Activated T-cell treated with anti-CD3 and anti-CD28 coated beads, Interleukin-2, amount 50 U/mL, for 72 hours (primary cell): ENCODE results near the gene LMO2. TPM values are rescaled to one million over a fixed set of nuclear protein-coding genes. Genes with fewer than 3 reads are reported as not detected.
A peak's percentile ranks its signal among the peaks of the same experiment; 100 is the strongest.

Experiments
- ATAC-seq, 2 donors: fragments of 150-1000 bp; cut with Tn5 transposase; replicated peaks in 1 of 2; 2 replicates each; pipeline ENCODE4 v1.10.0; 2021; ENCODE audit warnings: moderate library complexity in 2 of 2, mild to moderate bottlenecking in 1 of 2
- DNase-seq, 2 donors: peaks; one replicate each; pipeline ENCODE4 v3.0.0; 2021 to 2022; ENCODE audit warnings: mixed read lengths in 1 of 2
- H3K27ac Mint-ChIP-seq: one replicate; pipeline ENCODE4 v1.8.0; 2022; ENCODE audit warnings: mild to moderate bottlenecking, moderate library complexity, mixed read lengths
- H3K27me3 Mint-ChIP-seq: one replicate; pipeline ENCODE4 v1.8.0; 2022; ENCODE audit warnings: low read depth, mixed read lengths
- H3K36me3 Mint-ChIP-seq, 2 donors: one replicate each; pipeline ENCODE4 v1.8.0; 2022; ENCODE audit warnings: mixed read lengths in 2 of 2, mild to moderate bottlenecking in 1 of 2; ENCODE audit not compliant: insufficient read depth in 2 of 2
- H3K4me1 Mint-ChIP-seq: one replicate; pipeline ENCODE4 v1.8.0; 2022; ENCODE audit warnings: low read depth, mixed read lengths
- H3K4me3 Mint-ChIP-seq, 2 donors: one replicate each; pipeline ENCODE4 v1.8.0; 2022; ENCODE audit warnings: mild to moderate bottlenecking in 2 of 2, mixed read lengths in 2 of 2, moderate library complexity in 2 of 2
- H3K9me3 Mint-ChIP-seq, 2 donors: one replicate each; pipeline ENCODE4 v1.8.0; 2022; ENCODE audit warnings: mixed read lengths in 2 of 2
- total RNA-seq, 2 donors: library from RNA; stranded (reverse); gene quantifications; one replicate each; pipeline ENCODE4 v1.2.3, GENCODE V29; 2022

The LMO2 gene
- total RNA-seq, 2 donors from 2014 or later = not detected

DNA sequence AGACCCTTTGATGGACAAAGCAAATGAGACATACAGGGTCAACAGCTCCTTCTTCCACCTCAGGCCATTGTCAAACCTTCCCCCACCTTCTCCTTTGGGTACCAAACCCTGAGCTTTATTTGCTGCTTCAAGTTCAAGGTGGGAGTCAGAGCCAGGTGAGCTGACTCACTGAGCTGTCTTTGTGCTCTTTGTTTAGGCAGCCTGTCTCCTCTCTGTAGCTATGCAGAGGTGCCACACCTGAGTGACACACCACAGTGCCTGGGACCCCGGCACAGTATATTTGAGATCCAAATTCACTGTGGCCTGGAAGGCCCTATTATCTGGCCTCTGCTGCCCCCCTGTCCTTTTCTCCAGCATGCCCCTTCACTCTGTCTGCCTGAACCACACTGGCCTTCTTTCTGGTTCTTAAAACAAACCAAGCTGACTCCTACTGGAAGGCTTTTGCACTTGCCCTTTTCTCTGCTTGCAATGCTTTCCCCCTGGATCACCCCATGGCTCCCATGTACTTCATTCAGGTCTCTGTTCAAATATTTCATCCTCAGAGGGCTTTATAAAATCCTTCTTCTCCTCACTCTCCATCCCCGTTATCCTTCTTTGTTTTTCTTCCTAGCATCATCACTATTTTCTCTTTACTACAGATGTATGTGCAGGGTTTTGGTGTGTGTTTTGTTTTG lies 16.1 kb downstream of the LMO2 start:
- Mint-ChIP-seq H3K4me3 (no peak overlapping the region), H3K9me3 (no peaks in the 10 kb centered on the region), H3K4me1 (no peaks in the 10 kb centered on the region), H3K36me3 (no peaks in the 10 kb centered on the region), H3K27ac (no peak overlapping the region), H3K27me3 (peaks cover 78% of the 10 kb centered on the region)
- DNase-seq (no peak), ATAC-seq (no peak)

- DNase-seq (no peak), ATAC-seq (no peak)
- Mint-ChIP-seq H3K27me3 (peaks cover 85% of the 10 kb centered on the region), H3K4me3 (no peak overlapping the region), H3K27ac (no peak overlapping the region), H3K9me3 (no peaks in the 10 kb centered on the region), H3K36me3 (no peaks in the 10 kb centered on the region), H3K4me1 (peaks cover 2% of the 10 kb centered on the region)
Measured at GRCh38 chr11:33874910-33875490, 16.9 kb downstream of the LMO2 start.

- DNase-seq (no peak), ATAC-seq (no peak)
- Mint-ChIP-seq H3K4me1 (peaks cover 5% of the 10 kb centered on the region), H3K27me3 (peaks cover 84% of the 10 kb centered on the region), H3K27ac (no peak overlapping the region), H3K4me3 (no peak overlapping the region), H3K36me3 (no peaks in the 10 kb centered on the region), H3K9me3 (no peaks in the 10 kb centered on the region)
Measured at GRCh38 chr11:33874433-33874832, 17.4 kb downstream of the LMO2 start.

- peaks cover 80% of the 10 kb centered on the region for H3K27me3 Mint-ChIP-seq
- H3K4me3 Mint-ChIP-seq = peak overlapping the region; percentile 83 to 94
- H3K4me1 Mint-ChIP-seq = peaks cover 5% of the 10 kb centered on the region
- ATAC-seq (peak; percentile 57 to 60), DNase-seq (peak; percentile 12 to 24)
- H3K27ac Mint-ChIP-seq = peak overlapping the region; percentile 22
- H3K36me3 Mint-ChIP-seq = no peaks in the 10 kb centered on the region
- no peaks in the 10 kb centered on the region for H3K9me3 Mint-ChIP-seq
Measured at GRCh38 chr11:33869481-33870422, 22.1 kb downstream of the LMO2 start.

GRCh38 chr11:33868647-33869461 lies 23.0 kb downstream of the LMO2 start:
- H3K9me3 Mint-ChIP-seq = no peaks in the 10 kb centered on the region
- no peaks in the 10 kb centered on the region for H3K36me3 Mint-ChIP-seq
- H3K27ac Mint-ChIP-seq = no peak overlapping the region
- peaks cover 80% of the 10 kb centered on the region for H3K27me3 Mint-ChIP-seq
- H3K4me3 Mint-ChIP-seq = peak overlapping the region; percentile 56 to 60
- H3K4me1 Mint-ChIP-seq = peaks cover 5% of the 10 kb centered on the region
- no peak for DNase-seq
- ATAC-seq = no peak

GRCh38 chr11:33867996-33868646 lies 23.8 kb downstream of the LMO2 start:
- ATAC-seq (no peak), DNase-seq (no peak)
- H3K27me3 Mint-ChIP-seq = peaks cover 81% of the 10 kb centered on the region
- no peak overlapping the region for H3K27ac Mint-ChIP-seq
- H3K4me3 Mint-ChIP-seq = peak overlapping the region in 1 of 2 donors; percentile 60
- no peaks in the 10 kb centered on the region for H3K36me3 Mint-ChIP-seq
- no peaks in the 10 kb centered on the region for H3K9me3 Mint-ChIP-seq
- peaks cover 5% of the 10 kb centered on the region for H3K4me1 Mint-ChIP-seq

GRCh38 chr11:33867561-33867960 lies 24.3 kb downstream of the LMO2 start:
- ATAC-seq (no peak), DNase-seq (no peak)
- no peaks in the 10 kb centered on the region for H3K9me3 Mint-ChIP-seq
- H3K4me1 Mint-ChIP-seq = peaks cover 5% of the 10 kb centered on the region
- H3K27ac Mint-ChIP-seq = no peak overlapping the region
- peaks cover 82% of the 10 kb centered on the region for H3K27me3 Mint-ChIP-seq
- H3K36me3 Mint-ChIP-seq = no peaks in the 10 kb centered on the region
- no peak overlapping the region for H3K4me3 Mint-ChIP-seq

DNA sequence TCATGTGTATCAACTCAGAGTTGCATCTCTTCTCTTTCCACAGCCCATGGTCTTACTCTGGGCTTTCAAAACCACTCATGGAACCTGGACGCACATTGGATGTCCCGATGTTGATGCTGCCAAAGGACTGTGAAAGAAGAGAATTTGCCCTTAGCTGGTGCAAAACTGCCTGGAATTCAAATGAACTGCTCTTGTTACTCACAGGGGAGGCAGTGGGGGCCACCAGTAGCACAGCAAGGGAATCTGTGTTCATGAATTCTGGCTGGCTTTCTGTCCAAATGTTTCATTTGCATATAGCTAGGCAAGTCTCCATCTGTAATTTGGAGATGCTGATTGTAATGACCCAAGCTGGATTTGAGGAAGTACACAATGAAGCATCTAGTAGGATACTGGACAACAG lies 24.9 kb downstream of the LMO2 start:
- no peak overlapping the region for H3K4me3 Mint-ChIP-seq
- DNase-seq (no peak), ATAC-seq (no peak)
- peaks cover 75% of the 10 kb centered on the region for H3K27me3 Mint-ChIP-seq
- no peak overlapping the region for H3K27ac Mint-ChIP-seq
- no peaks in the 10 kb centered on the region for H3K9me3 Mint-ChIP-seq
- H3K36me3 Mint-ChIP-seq = no peaks in the 10 kb centered on the region
- peaks cover 5% of the 10 kb centered on the region for H3K4me1 Mint-ChIP-seq

DNA sequence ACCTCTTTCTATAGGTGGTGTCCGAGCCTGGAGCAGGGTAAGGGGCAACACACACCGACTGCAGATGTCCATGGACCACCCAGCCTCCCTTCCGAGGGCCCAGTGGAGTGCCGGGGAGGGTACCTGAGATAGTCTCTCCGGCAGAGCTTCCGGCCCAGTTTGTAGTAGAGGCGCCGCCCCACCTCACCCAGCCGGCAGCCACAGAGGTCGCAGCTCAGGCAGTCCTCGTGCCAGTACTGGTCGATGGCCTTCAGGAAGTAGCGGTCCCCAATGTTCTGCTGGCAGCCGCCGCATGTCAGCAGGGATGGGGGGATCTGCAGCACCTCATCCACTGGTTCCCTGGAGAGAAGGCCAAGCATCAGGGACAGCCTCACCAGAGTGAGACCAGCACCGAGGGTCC lies 27.4 kb downstream of the LMO2 start:
- Mint-ChIP-seq H3K9me3 (no peaks in the 10 kb centered on the region), H3K27ac (no peak overlapping the region), H3K4me1 (no peaks in the 10 kb centered on the region), H3K36me3 (no peaks in the 10 kb centered on the region), H3K4me3 (no peak overlapping the region), H3K27me3 (peaks cover 80% of the 10 kb centered on the region)
- DNase-seq (no peak), ATAC-seq (no peak)

DNA sequence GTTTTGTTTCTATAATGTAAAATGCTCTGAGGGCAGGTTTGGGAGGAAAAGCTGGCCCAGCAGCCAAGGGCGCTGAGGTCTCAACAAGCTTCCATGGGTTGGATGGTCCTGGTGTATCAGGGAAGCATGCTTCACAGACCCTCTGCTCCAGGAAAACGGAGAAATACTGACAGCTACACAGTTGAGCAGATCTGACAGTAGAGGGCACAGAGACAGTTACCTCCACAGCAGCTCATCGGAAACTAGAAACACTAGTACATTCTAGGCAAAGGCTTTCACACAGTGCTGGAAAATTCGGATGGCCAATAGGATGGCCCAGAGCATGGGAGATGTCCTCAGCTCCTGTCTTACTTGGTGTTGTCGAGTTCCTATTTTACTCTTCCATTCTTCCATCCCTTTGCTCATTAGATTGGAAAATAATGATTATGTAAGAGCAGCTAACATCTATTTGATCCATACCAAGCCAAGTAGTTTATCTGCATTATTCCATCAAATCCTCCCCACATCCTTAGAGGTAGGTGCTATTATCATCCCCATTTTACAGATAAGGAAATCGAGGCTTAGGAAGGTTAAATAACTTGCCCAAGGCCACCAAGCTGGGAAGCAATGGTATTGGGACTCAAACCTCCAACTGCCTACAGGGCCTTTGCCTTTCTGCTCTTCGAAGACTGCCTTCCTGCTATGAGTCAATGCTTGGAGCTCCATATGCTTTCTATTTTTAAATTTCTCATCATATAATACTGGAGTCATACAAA lies 28.3 kb downstream of the LMO2 start:
- no peak overlapping the region for H3K4me3 Mint-ChIP-seq
- DNase-seq (no peak), ATAC-seq (no peak)
- peaks cover 88% of the 10 kb centered on the region for H3K27me3 Mint-ChIP-seq
- H3K27ac Mint-ChIP-seq = no peak overlapping the region
- H3K4me1 Mint-ChIP-seq = no peaks in the 10 kb centered on the region
- H3K9me3 Mint-ChIP-seq = no peaks in the 10 kb centered on the region
- H3K36me3 Mint-ChIP-seq = no peaks in the 10 kb centered on the region

DNA sequence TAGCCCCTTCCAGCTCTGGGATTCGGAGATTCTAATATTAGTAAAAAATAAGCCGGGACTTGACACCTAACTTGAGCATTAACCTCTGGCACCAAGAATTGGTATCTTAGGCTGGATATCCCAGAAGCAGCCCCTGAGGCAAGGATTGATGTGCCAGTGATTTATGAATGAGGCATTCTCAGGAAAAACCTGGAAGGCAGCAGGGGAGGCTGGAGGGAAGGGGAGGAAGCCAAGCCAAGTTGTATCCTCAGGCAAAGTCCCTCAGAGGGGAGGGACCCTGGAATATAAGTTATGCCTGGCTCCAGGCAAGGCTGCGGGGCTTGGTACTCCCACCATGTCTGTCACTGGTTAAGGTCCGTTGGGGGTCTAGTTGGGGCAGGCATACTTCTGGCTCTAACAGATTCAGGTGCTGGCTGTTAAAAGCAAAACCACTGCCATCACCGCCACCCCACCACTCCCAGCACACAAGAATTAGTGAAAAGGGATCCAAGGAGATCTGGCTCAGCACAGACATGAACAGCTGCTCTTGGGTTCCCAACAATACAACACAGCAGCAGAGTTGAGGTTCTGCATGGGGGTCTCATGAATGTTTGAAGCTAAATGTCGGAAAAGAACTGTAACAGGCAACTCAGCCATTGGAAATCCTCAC lies 29.8 kb downstream of the LMO2 start:
- H3K9me3 Mint-ChIP-seq = no peaks in the 10 kb centered on the region
- no peak overlapping the region for H3K27ac Mint-ChIP-seq
- H3K4me3 Mint-ChIP-seq = no peak overlapping the region
- no peaks in the 10 kb centered on the region for H3K4me1 Mint-ChIP-seq
- no peaks in the 10 kb centered on the region for H3K36me3 Mint-ChIP-seq
- no peak for DNase-seq
- peaks cover 76% of the 10 kb centered on the region for H3K27me3 Mint-ChIP-seq
- no peak for ATAC-seq
